HEK293T (cell line): Measurements from ENCODE around the gene AGK.
"Not testable (repeated sequence)": the region's sequence is repeated elsewhere in the genome, so short reads cannot be mapped to it uniquely, and the experiment has no call there.

Source experiments
- CTCF ChIA-PET: fragments of 350-600 bp; formaldehyde crosslinking; extraction: SDS; loops from one replicate; lab custom pipeline; 2021; ENCODE audit warnings: antibody characterized with exemption, inconsistent platforms; lab: Yijun Ruan, JAX
- POLR2A ChIA-PET: fragments of 350-600 bp; formaldehyde crosslinking; extraction: SDS; loops from one replicate; lab custom pipeline; 2020; ENCODE audit warnings: antibody characterized with exemption, inconsistent platforms; lab: Yijun Ruan, JAX
- DNase-seq: peaks from one replicate; pipeline ENCODE4 v3.0.0; 2012; ENCODE audit warnings: mixed read lengths; ENCODE audit errors: extremely low spot score
- ARNT ChIP-seq: fragments of 450-650 bp; IDR thresholded peaks from 2 replicates; pipeline ENCODE4 v1.6.1; 2017; ENCODE audit warnings: mild to moderate bottlenecking
- BHLHE40 ChIP-seq: fragments of 450-650 bp; IDR thresholded peaks from 2 replicates; pipeline ENCODE4 v1.6.1; 2016; ENCODE audit warnings: mild to moderate bottlenecking, moderate library complexity, borderline replicate concordance
- CTBP1 ChIP-seq: fragments of 450-650 bp; IDR thresholded peaks from 2 replicates; pipeline ENCODE4 v1.6.1; 2016; ENCODE audit warnings: borderline replicate concordance
- ELF4 ChIP-seq: fragments of 450-650 bp; IDR thresholded peaks from 2 replicates; pipeline ENCODE4 v1.6.1; 2017; ENCODE audit warnings: antibody characterized with exemption
- FOXA1 ChIP-seq: fragments of 450-650 bp; IDR thresholded peaks from 2 replicates; pipeline ENCODE4 v1.6.1; 2016; ENCODE audit warnings: mild to moderate bottlenecking
- FOXK2 ChIP-seq: fragments of 450-650 bp; IDR thresholded peaks from 2 replicates; pipeline ENCODE4 v1.6.1; 2016; ENCODE audit warnings: mild to moderate bottlenecking
- FOXM1 ChIP-seq: fragments of 450-650 bp; IDR thresholded peaks from 2 replicates; pipeline ENCODE4 v1.6.1; 2017; ENCODE audit warnings: mild to moderate bottlenecking, borderline replicate concordance
- HDGF ChIP-seq: fragments of 450-650 bp; IDR thresholded peaks from 2 replicates; pipeline ENCODE4 v1.6.1; 2017; ENCODE audit warnings: antibody characterized with exemption, borderline replicate concordance
- L3MBTL2 ChIP-seq: fragments of 450-650 bp; conservative IDR thresholded peaks from 2 replicates; pipeline ENCODE4 v1.6.1; 2016; ENCODE audit warnings: mild to moderate bottlenecking
- LEF1 ChIP-seq: fragments of 450-650 bp; IDR thresholded peaks from 2 replicates; pipeline ENCODE4 v1.6.1; 2017; ENCODE audit warnings: mild to moderate bottlenecking, borderline replicate concordance
- NFRKB ChIP-seq: fragments of 450-650 bp; IDR thresholded peaks from 2 replicates; pipeline ENCODE4 v1.6.1; 2016; ENCODE audit warnings: mild to moderate bottlenecking, moderate library complexity
- SP1 ChIP-seq: fragments of 450-650 bp; IDR thresholded peaks from 2 replicates; pipeline ENCODE4 v1.6.1; 2017
- SUZ12 ChIP-seq: fragments of 450-650 bp; IDR thresholded peaks from 2 replicates; pipeline ENCODE4 v1.6.1; 2016; ENCODE audit warnings: mild to moderate bottlenecking
- TARDBP ChIP-seq: fragments of 450-650 bp; IDR thresholded peaks from 2 replicates; pipeline ENCODE4 v1.6.1; 2016
- ZNF384 ChIP-seq: fragments of 450-650 bp; IDR thresholded peaks from 2 replicates; pipeline ENCODE4 v1.6.1; 2016
- TF ChIP-seq, protein P1 (sequence below): fragments of 450-650 bp; IDR thresholded peaks from 2 replicates; pipeline ENCODE4 v1.6.1; 2016

Gene AGK

DNA sequence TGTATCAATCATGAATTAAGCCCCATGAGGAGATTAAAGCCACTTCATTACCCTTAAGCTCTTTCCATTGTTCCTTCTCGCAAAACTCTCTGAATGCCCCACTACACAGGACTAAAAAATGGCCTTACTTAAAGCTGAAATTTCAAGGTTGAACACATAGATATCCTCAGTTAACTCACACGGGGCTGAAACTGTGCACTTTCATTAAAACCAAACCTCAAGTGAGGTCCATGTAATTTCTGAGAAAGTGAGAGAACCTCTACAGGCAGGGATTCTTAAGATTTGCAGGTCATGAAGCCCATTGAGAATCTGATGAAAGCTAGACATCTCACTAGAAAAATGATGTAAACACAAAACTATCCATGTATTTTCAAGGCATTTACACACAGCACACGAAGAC lies 134.9 kb downstream of the AGK start:
- TF ChIP-seq SP1 (no peak), FOXM1 (no peak), ARNT (no peak), TARDBP (no peak), L3MBTL2 (no peak), FOXK2 (no peak), CTBP1 (no peak), SUZ12 (no peak)
- no peak for DNase-seq
- ChIA-PET POLR2A (interaction anchor here (1.2 to 1.9 kb wide), 3 partner anchors 10 to 52 kb away, joined by 3 to 7 read pairs (median 6); partner anchors contain the start of genes DENND11 and SSBP1), CTCF (interaction anchor here (1.0 kb wide), 1 partner anchor 52 kb away, joined by 4 read pairs; the partner anchor contains the start of gene SSBP1)

DNA sequence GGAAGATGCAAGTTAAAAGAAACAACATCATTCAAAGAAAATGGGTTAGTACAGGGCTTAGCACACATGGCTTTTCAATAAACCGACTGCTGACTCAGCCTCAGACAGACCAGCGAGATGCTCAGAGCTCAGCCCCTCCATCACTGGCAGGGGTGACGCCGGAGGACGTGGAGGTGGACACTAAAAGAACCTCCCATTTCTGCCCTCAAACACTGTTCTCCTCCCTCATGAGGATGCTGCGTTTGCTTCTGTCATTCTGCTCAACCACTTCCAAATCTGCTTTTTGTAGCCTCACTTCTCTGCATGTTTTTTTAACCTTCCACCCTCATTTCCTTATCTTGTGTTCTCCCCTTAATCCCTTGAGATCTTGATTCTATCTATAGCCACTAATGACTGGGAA lies 135.5 kb downstream of the AGK start:
- POLR2A ChIA-PET: interaction anchor here (1.3 to 1.9 kb wide), 3 partner anchors 12 to 51 kb away, joined by 5 to 7 read pairs (median 6); partner anchors contain the start of genes DENND11 and SSBP1

DNA sequence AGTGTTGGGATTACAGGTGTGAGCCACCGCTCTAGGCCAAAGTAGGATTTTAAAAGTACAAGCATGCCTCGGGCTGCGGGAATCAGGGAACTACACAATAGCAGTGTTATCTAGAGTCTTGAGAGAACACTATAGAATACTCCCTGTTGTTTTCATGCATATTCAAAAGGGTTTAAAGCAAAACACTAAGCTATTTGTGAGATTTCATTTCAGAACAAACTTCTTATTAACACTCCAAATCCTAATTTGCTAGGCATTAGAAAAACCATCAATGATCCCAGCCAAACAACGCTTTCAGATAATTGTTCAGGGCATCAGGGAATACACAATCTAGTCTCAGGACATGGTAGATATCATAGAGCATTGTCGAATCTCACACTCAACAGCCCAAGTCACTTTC lies 136.8 kb downstream of the AGK start:
- DNase-seq: no peak
- ChIA-PET POLR2A (interaction anchor here (1.3 kb wide), 2 partner anchors 11 to 50 kb away, joined by 4 to 5 read pairs; partner anchors contain the start of gene SSBP1), CTCF (no interaction called here)
- TF ChIP-seq LEF1 (no peak), SP1 (no peak), FOXA1 (no peak), HDGF (no peak), SUZ12 (no peak), FOXK2 (no peak), TARDBP (no peak), ARNT (no peak)
- TF ChIP-seq, protein P1, sequence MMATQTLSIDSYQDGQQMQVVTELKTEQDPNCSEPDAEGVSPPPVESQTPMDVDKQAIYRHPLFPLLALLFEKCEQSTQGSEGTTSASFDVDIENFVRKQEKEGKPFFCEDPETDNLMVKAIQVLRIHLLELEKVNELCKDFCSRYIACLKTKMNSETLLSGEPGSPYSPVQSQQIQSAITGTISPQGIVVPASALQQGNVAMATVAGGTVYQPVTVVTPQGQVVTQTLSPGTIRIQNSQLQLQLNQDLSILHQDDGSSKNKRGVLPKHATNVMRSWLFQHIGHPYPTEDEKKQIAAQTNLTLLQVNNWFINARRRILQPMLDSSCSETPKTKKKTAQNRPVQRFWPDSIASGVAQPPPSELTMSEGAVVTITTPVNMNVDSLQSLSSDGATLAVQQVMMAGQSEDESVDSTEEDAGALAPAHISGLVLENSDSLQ: no peak

More for the DNA sequence above, 135.5 kb downstream of the AGK start:
- no peak for TF ChIP-seq SP1
- no peak for TF ChIP-seq L3MBTL2
- TF ChIP-seq FOXM1: no peak
- TF ChIP-seq BHLHE40: no peak
- TF ChIP-seq CTBP1: no peak
- no peak for TF ChIP-seq FOXA1
- TF ChIP-seq SUZ12: no peak
- no peak for TF ChIP-seq ZNF384
- TF ChIP-seq ELF4: no peak
- TF ChIP-seq TARDBP: no peak
- TF ChIP-seq LEF1: no peak
- no peak for TF ChIP-seq FOXK2
- TF ChIP-seq NFRKB: no peak
- TF ChIP-seq, protein P1: no peak
- no peak for TF ChIP-seq HDGF
- no peak for TF ChIP-seq ARNT
- CTCF ChIA-PET: interaction anchor here (1.0 kb wide), 1 partner anchor 52 kb away, joined by 4 read pairs; the partner anchor contains the start of gene SSBP1
- DNase-seq: no peak

DNA sequence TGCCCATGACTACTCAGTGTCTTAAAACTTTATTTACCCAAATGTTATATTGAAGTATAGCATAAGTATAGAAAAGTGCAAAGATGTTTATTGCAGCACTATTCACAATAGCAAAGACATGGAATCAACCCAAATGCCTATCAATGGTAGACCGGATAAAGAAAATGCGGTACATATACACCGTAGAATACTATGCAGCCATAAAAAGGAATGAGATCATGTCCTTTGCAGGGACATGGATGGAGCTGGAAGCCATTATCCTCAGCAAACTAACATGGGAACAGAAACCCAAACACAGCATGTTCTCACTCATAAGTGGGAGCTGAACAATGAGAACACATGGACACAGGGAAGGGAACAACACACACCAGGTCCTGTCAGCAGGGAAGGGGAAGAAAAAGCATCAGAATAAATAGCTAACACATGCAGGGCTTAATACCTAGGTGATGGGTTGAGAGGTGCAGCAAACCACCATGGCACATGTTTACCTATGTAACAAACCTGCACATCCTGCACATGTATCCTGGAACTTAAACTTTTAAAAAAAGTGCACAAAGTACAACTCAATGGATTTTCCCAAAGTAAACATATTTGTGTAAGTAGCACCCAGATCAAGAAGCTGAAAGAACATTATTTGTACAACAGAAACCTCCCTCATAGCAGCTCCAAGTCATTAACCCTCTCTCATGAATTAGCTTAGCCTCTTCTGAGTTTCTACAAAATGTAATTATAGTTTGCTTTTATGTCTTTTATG lies 138.0 kb downstream of the AGK start:
- CTCF ChIA-PET, DNase-seq: not testable (repeated sequence)
- POLR2A ChIA-PET: interaction anchor here (1.2 to 1.9 kb wide), 4 partner anchors 9 to 49 kb away, joined by 3 to 11 read pairs (median 4); partner anchors contain the start of genes DENND11 and SSBP1

DNA sequence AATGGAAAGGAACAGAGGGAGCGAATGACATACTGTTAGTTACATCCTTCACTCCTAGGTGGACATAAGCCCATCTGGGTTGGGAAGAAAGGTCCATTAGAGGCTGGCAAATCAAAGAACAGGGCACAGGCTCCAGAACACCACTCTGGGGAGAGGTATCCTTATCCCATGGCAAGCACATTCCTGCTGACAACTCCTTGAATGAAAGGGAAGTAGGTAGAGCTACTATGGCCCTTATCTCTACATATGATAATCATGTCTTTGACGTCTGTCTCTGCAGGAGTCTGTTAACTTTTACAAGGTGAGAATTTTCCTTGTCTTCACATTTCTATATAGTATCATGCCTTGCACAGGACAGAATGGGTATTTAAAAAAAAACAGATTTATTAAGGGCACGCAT lies 140.3 kb downstream of the AGK start:
- ChIA-PET CTCF (no interaction called here), POLR2A (no interaction called here)
- DNase-seq: no peak
- TF ChIP-seq FOXK2 (no peak), BHLHE40 (no peak), ELF4 (no peak), CTBP1 (no peak)

DNA sequence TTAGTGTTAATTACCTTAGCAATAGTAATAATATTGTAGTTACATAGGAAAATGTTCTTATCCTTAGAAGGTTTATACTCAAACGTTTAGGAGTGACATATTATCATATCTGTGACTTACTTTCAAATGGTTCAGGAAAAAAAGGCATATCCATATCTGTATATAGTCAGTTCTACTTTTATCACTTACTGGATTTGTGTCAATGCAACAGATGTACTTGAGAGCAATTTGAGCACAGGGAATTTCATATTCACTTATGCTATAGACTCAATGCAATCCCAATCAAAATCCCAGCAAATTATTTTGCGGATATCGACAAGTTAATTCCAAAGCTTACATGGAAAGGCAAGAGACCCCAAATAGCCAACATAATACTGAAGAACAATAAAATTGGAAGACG lies 140.8 kb downstream of the AGK start:
- ChIA-PET POLR2A (no interaction called here), CTCF (no interaction called here)
- TF ChIP-seq SP1 (no peak), L3MBTL2 (no peak), NFRKB (no peak), SUZ12 (no peak), TARDBP (no peak), LEF1 (no peak), HDGF (no peak), ZNF384 (no peak), ARNT (no peak), BHLHE40 (no peak), FOXA1 (no peak), FOXK2 (no peak), FOXM1 (no peak), ELF4 (no peak), CTBP1 (no peak)
- TF ChIP-seq, protein P1: no peak

DNA sequence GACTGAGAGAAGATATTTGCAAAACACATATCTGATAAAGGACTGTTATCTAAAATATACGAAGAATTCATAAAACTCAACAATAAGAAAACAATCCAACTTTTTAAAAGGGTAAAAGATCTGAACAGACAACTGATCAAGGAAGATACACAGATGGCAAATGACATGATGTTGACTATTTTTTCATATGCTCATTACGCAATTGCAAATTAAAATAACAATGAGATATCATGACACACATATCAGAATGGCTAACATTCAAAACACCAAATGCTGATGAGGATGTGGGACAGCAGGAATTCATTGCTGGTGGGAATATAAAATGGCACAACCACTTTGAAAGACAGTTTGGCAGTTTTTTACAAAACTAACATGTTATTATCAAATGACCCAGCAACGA lies 141.9 kb downstream of the AGK start:
- no peak for DNase-seq
- ChIA-PET POLR2A (interaction anchor here (2.0 kb wide), 1 partner anchor 10 kb away, joined by 5 read pairs; the partner anchor contains the start of gene DENND11), CTCF (no interaction called here)
- TF ChIP-seq, protein P1: no peak
- TF ChIP-seq CTBP1 (no peak), FOXM1 (no peak), FOXA1 (no peak), L3MBTL2 (no peak), SUZ12 (no peak), SP1 (no peak), ELF4 (no peak), NFRKB (no peak), BHLHE40 (no peak), HDGF (no peak), LEF1 (no peak), FOXK2 (no peak), TARDBP (no peak)

More for the DNA sequence above, 140.8 kb downstream of the AGK start:
- DNase-seq: no peak
